ENCODE measurements around the gene SRRD.

Gene SRRD

DNA sequence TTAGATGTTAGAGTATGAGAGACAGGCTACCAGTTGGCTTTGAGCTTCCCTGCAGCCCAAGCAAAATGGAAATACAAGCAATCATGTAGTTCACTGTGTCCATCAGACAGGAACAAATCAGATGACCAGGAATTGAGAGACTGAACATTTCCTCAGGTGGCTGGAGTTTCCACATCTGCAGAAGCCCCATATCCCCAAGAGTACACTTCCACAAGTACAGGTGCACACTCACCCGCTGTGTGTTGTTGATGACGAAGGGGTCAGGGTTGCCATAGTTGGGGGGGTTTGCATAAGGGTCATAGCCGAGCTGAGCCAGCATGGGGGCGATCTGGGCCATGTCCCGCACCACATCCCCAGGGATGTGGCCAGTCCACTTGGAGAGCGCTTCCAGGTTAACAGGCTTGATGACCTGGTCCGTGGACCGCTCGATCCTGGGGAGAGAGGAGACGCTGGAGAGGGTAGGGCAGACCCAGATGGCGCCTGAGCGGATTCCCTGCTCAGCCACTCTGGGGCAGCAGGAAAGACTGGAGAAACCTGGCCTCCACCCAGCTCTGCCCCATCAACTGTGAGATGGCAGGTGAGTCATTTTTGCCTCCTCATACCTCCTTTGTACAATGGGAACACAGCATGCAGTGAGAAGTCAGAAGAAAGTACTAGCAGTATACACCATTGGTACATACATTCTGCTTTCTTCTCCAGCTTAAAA lies 52.5 kb downstream of the SRRD start:
- Histone ChIP-seq H3K4me3 (ENCODE audit: low read depth, low read length) (no peak overlapping the region), H3K79me2 (ENCODE audit: control insufficient read depth, insufficient read depth, low read length, unreplicated experiment) (no peaks in the 10 kb centered on the region), H3K4me1 (ENCODE audit: control insufficient read depth, insufficient read depth, low read length, unreplicated experiment) (peaks cover 4% of the 10 kb centered on the region), H3K36me3 (ENCODE audit: insufficient read depth, low read length) (no peaks in the 10 kb centered on the region), H3K27ac (ENCODE audit: low read depth, low read length) (no peak overlapping the region), H2AFZ (ENCODE audit: low read length, unreplicated experiment) (no peak overlapping the region), H3K27me3 (ENCODE audit: insufficient read depth, low read length) (no peaks in the 10 kb centered on the region)

GRCh38 chr22:26536762-26537134 lies 53.1 kb downstream of the SRRD start:
- no peak overlapping the region for H2AFZ ChIP-seq (ENCODE audit: low read length, unreplicated experiment)
- H3K4me3 ChIP-seq (ENCODE audit: low read depth, low read length) = no peak overlapping the region
- no peak overlapping the region for H3K27ac ChIP-seq (ENCODE audit: low read depth, low read length)
- no peaks in the 10 kb centered on the region for H3K36me3 ChIP-seq (ENCODE audit: insufficient read depth, low read length)
- H3K79me2 ChIP-seq (ENCODE audit: control insufficient read depth, insufficient read depth, low read length, unreplicated experiment) = no peaks in the 10 kb centered on the region
- H3K27me3 ChIP-seq (ENCODE audit: insufficient read depth, low read length) = no peaks in the 10 kb centered on the region
- H3K4me1 ChIP-seq (ENCODE audit: control insufficient read depth, insufficient read depth, low read length, unreplicated experiment) = peaks cover 4% of the 10 kb centered on the region

DNA sequence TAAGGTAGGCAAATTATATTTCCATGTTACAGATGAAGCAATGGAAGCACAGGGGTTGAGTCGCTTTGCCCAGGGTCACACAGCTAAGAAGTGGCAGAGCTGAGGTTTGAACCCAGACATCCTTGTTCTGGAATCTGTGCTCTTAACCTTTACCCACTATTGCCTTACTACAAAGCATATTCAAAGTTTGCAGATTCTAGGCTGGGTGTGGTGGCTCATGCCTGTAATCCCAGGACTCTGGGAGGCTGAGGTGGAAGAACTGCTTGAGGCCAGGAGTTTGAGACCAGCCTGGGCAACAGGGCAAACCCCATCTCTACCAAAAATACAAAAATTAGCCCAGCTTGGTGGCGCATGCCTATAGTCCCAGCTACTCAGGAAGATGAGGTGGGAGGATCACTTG lies 56.4 kb downstream of the SRRD start:
- Histone ChIP-seq H3K79me2 (ENCODE audit: control insufficient read depth, insufficient read depth, low read length, unreplicated experiment) (no peaks in the 10 kb centered on the region), H3K36me3 (ENCODE audit: insufficient read depth, low read length) (no peaks in the 10 kb centered on the region)

DNA sequence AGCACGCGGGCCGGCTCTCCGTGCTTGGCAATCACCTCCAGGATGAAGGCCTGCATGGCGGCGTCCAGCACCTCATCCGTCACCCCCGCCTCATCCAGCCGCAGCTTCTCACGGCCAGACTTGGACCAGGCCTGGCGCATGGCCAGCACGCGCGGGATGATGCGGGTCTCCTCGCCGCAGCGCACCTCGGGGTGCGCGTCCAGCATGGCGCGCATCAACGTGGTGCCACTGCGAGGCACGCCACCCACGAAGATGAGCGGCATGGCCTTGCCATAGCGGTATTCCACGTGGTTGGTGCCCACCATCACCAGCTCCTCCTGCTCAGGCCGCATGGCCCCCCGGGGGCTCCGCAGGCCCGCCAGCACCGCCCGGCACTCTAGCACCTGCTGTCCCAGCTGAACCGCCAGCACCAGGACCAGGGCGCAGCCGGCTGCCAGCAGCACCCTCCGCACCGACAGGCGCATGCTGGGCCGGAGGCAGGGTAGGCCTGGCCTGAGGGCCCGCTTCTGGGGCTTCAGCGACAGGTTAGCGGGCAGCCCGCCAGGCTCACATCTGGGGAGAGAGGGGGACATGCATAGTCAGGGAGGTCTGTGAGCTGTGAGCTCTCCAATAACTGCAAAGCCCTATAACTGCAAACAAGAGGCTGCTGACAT lies 57.6 kb downstream of the SRRD start:
- Histone ChIP-seq H2AFZ (ENCODE audit: low read length, unreplicated experiment) (no peak overlapping the region), H3K4me1 (ENCODE audit: control insufficient read depth, insufficient read depth, low read length, unreplicated experiment) (no peaks in the 10 kb centered on the region), H3K27me3 (ENCODE audit: insufficient read depth, low read length) (no peaks in the 10 kb centered on the region), H3K79me2 (ENCODE audit: control insufficient read depth, insufficient read depth, low read length, unreplicated experiment) (no peaks in the 10 kb centered on the region), H3K27ac (ENCODE audit: low read depth, low read length) (no peak overlapping the region), H3K36me3 (ENCODE audit: insufficient read depth, low read length) (no peaks in the 10 kb centered on the region), H3K4me3 (ENCODE audit: low read depth, low read length) (no peak overlapping the region)

More for the DNA sequence above, 56.4 kb downstream of the SRRD start:
- Histone ChIP-seq H3K27ac (ENCODE audit: low read depth, low read length) (no peak overlapping the region), H3K27me3 (ENCODE audit: insufficient read depth, low read length) (no peaks in the 10 kb centered on the region), H3K4me3 (ENCODE audit: low read depth, low read length) (no peak overlapping the region), H3K4me1 (ENCODE audit: control insufficient read depth, insufficient read depth, low read length, unreplicated experiment) (no peaks in the 10 kb centered on the region), H2AFZ (ENCODE audit: low read length, unreplicated experiment) (no peak overlapping the region)

- H3K27ac ChIP-seq (ENCODE audit: low read depth, low read length) = no peak overlapping the region
- no peaks in the 10 kb centered on the region for H3K36me3 ChIP-seq (ENCODE audit: insufficient read depth, low read length)
Observed at GRCh38 chr22:26542831-26543230, 59.2 kb downstream of the SRRD start.

More at GRCh38 chr22:26542831-26543230, 59.2 kb downstream of the SRRD start:
- no peak overlapping the region for H2AFZ ChIP-seq (ENCODE audit: low read length, unreplicated experiment)
- H3K27me3 ChIP-seq (ENCODE audit: insufficient read depth, low read length) = no peaks in the 10 kb centered on the region
- no peaks in the 10 kb centered on the region for H3K4me1 ChIP-seq (ENCODE audit: control insufficient read depth, insufficient read depth, low read length, unreplicated experiment)
- H3K79me2 ChIP-seq (ENCODE audit: control insufficient read depth, insufficient read depth, low read length, unreplicated experiment) = no peaks in the 10 kb centered on the region
- H3K4me3 ChIP-seq (ENCODE audit: low read depth, low read length) = no peak overlapping the region
